ENCODE data around the gene STXBP6. TPM values are rescaled to one million over a fixed set of nuclear protein-coding genes. Genes with fewer than 3 reads are reported as not detected.

The STXBP6 gene
- total and polyA plus RNA-seq, 9 donors: 1.0 to 9.3 (median 5.5) TPM

DNA sequence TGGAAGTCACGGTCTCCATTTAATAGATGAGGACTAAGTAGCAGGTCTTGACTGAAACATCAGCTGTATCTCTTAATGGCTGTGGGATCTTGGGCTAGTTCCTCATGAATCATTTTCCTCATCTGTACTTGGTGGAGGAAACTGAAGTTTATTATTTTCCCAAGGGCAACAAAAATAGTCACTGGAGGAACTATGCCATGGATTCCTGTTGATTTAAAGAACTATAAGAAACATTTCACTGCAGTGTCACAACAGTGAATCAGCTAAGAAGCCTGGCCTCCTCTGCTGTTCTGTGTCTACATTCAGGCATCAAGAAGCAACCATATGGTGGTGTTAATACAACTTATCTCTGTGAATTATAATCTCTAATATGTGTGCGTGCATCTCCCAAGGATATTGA, 200.5 kb downstream of the STXBP6 start:
- no peaks in the 10 kb centered on the region for H3K9me3 ChIP-seq
- WGBS, 3 donors: 65 to 84% (median 82%) methylated on average over 2 of the region's 2 CpGs
- H3K27ac ChIP-seq: no peak overlapping the region
- H3K36me3 ChIP-seq: no peaks in the 10 kb centered on the region
- TF ChIP-seq POLR2A (IDR thresholded peaks at IDR 0.05): no peak
- no peak for TF ChIP-seq CTCF (IDR thresholded peaks at IDR 0.05)
- TF ChIP-seq EP300 (IDR thresholded peaks at IDR 0.05): no peak
- H3K4me3 ChIP-seq: no peak overlapping the region
- no peaks in the 10 kb centered on the region for H3K27me3 ChIP-seq
- no peak for DNase-seq
- H3K4me1 ChIP-seq (ENCODE audit: insufficient read depth): no peaks in the 10 kb centered on the region
- intact Hi-C loops (cut with DNase I): no loop called here

DNA sequence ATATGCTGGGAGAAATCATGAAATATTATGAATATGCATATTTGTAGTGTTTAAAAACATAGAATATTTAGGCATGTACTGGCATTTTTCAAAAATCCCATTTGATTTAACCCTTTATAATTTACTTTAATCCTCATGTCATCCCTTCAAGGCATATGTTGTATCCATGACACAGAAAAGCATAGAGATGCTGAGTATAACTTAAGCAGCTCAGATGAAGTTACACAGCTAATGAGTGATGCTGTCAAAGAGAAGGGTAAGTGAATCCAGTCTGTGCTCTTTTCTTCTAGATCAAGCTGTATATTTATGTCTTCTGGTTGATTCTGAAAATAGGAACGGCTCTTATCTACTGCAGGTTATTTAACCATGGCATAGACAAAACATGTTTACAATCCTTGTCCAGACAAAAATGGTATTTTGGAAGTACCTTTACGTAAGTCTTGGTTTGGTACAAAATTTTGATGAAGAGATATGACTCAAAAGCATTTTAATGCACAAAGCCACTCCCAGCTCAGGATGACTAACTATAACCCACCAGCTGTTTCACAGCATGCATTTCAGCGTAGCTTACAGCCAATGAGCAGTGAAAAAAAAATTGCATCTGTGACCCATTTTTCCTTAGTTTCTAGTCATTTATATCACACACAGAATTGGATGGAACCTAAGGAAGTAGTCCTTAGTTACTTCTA, 201.7 kb downstream of the STXBP6 start:
- intact Hi-C loops (cut with DNase I): no loop called here
- no peak for TF ChIP-seq EP300 (IDR thresholded peaks at IDR 0.05)
- H3K36me3 ChIP-seq: no peaks in the 10 kb centered on the region
- no peaks in the 10 kb centered on the region for H3K4me1 ChIP-seq (ENCODE audit: insufficient read depth)
- WGBS, 3 donors: 22 to 43% (median 23%) methylated on average over 3 of the region's 3 CpGs
- no peak overlapping the region for H3K4me3 ChIP-seq
- no peaks in the 10 kb centered on the region for H3K9me3 ChIP-seq
- H3K27me3 ChIP-seq: no peaks in the 10 kb centered on the region
- H3K27ac ChIP-seq: no peak overlapping the region
- DNase-seq: no peak

GRCh38 chr14:24847568-24848095, 202.3 kb downstream of the STXBP6 start:
- intact Hi-C loops (cut with DNase I): no loop called here
- TF ChIP-seq POLR2A (IDR thresholded peaks at IDR 0.05) (no peak), CTCF (IDR thresholded peaks at IDR 0.05) (no peak)
- H3K27ac ChIP-seq: no peak overlapping the region
- no peaks in the 10 kb centered on the region for H3K36me3 ChIP-seq
- no peaks in the 10 kb centered on the region for H3K4me1 ChIP-seq (ENCODE audit: insufficient read depth)
- no peaks in the 10 kb centered on the region for H3K9me3 ChIP-seq
- DNase-seq: no peak
- H3K27me3 ChIP-seq: no peaks in the 10 kb centered on the region
- no peak overlapping the region for H3K4me3 ChIP-seq

GRCh38 chr14:24846261-24846660, 203.7 kb downstream of the STXBP6 start:
- H3K4me1 ChIP-seq (ENCODE audit: insufficient read depth): no peaks in the 10 kb centered on the region

More at GRCh38 chr14:24846261-24846660, 203.7 kb downstream of the STXBP6 start:
- H3K9me3 ChIP-seq: no peaks in the 10 kb centered on the region
- DNase-seq: no peak
- H3K36me3 ChIP-seq: no peaks in the 10 kb centered on the region
- TF ChIP-seq POLR2A (IDR thresholded peaks at IDR 0.05) (no peak), CTCF (IDR thresholded peaks at IDR 0.05) (no peak), EP300 (IDR thresholded peaks at IDR 0.05) (no peak)
- H3K27me3 ChIP-seq: no peaks in the 10 kb centered on the region
- WGBS, 3 donors: 11 to 30% (median 18%) methylated on average over 3 of the region's 3 CpGs
- no peak overlapping the region for H3K4me3 ChIP-seq
- intact Hi-C loops (cut with DNase I): no loop called here
- no peak overlapping the region for H3K27ac ChIP-seq
